Astrocyte (in vitro differentiated cells and primary cell): Measurements from ENCODE around the gene EIF2A.

Experiments
- CTCF ChIP-seq: IDR thresholded peaks from 2 replicates; pipeline ENCODE4 v1.5.1; 2011; ENCODE audit warnings: low read depth, mild to moderate bottlenecking, inconsistent platforms, low read length, moderate library complexity; ENCODE audit not compliant: insufficient read depth
- EZH2 ChIP-seq: IDR thresholded peaks from 2 replicates; pipeline ENCODE4 v1.6.1; 2012; ENCODE audit warnings: mild to moderate bottlenecking, low read length, inconsistent platforms; ENCODE audit not compliant: insufficient read depth

DNA sequence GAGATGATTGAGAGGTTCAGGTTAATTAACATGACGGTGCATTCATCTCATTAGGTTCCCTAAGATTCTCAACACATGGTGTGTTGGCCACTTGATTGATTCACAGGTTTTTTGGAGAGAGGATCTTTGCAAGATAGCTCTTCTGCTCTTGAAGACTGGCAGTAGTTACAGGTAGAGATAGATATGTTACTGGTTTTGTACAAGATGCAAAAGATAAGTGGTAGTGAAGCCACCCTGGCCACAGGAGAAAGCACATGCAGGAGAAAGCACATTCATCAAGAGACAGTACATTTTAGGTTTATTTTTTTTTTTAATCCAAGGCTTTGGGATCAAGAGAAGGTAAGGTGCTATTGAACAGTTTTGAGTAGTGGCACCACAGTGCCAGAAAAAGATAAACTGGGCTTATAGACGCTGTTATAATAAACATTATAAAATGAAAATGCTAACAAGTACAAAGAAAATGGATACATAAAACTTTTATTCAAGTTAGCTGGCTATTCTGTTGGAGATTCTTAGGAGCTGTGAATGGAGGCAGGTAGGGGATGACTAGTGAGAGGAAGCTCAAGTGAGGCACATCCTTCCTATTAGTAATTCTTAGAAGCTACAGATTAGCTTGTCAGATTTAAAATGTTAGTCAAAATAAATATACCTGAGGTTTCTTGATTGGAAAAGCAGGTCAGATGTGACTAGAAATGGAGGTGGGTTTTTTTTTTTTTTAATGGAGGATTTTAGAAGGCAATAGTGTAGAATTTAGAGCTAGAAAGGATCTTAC, 67.3 kb downstream of the EIF2A start:
- TF ChIP-seq CTCF (no peak), EZH2 (no peak)
